ENCODE measurements around the gene HSD17B1. TPM values are rescaled to one million over a fixed set of nuclear protein-coding genes. Genes with fewer than 3 reads are reported as not detected.

HSD17B1 gene
- total RNA-seq, 1 experiment from 2014 or later = 18.1 TPM

DNA sequence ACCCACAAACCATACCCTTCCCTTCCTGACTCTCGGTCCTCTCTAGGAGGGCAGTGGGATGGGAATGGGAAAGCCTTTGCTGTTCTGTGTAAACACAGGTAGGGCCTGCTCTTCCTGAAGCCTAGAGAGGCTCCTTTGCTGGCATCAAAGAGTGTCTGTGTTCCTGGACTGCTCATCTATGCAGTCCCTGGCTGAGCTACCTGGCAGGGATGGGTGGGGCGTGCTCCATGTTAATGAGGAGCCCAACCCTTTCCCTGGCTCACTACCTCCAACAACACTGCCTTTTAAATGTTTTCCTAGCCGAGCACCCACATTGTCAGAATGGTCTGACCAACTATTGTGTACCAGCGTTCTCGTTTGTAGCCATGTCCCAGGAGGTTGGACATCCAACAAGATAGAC is 43.3 kb upstream of the HSD17B1 start:
- DNase-seq (ENCODE audit: unreplicated experiment) = no peak

DNA sequence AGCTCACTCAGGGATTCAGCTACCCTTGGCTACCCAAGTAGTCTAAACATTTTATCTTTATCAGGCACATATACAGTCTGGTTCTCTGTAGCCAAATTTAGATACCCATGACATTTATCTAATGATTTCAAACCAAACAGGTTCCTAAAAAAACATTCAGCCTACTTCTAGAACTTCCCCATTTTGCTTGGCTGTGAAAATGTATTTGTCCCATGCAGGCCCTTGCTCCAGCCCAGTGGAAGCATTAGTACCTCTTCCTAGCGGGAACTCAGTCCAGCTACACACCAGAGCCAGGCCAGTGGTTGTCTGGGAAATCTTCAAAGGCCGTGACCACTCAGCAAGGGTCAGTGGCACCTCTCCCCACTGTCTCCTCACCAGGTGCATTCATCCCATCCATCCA is 42.9 kb upstream of the HSD17B1 start:
- Mint-ChIP-seq H3K4me1 (ENCODE audit: insufficient read depth, unreplicated experiment) (no peaks in the 10 kb centered on the region), H3K9me3 (ENCODE audit: unreplicated experiment) (no peaks in the 10 kb centered on the region), H3K27ac (ENCODE audit: low read depth, unreplicated experiment) (no peak overlapping the region), H3K4me3 (ENCODE audit: unreplicated experiment) (no peak overlapping the region), H3K36me3 (ENCODE audit: insufficient read depth, unreplicated experiment) (peaks cover 29% of the 10 kb centered on the region), H3K27me3 (ENCODE audit: insufficient read depth, unreplicated experiment) (no peaks in the 10 kb centered on the region)
- CTCF ChIA-PET = interaction anchor here (0.6 kb wide), 1 partner anchor 355 kb away, joined by 4 read pairs; no protein-coding TSS in a partner anchor
- intact Hi-C loops (cut with micrococcal nuclease) = no loop called here
- TF ChIP-seq, protein P1, sequence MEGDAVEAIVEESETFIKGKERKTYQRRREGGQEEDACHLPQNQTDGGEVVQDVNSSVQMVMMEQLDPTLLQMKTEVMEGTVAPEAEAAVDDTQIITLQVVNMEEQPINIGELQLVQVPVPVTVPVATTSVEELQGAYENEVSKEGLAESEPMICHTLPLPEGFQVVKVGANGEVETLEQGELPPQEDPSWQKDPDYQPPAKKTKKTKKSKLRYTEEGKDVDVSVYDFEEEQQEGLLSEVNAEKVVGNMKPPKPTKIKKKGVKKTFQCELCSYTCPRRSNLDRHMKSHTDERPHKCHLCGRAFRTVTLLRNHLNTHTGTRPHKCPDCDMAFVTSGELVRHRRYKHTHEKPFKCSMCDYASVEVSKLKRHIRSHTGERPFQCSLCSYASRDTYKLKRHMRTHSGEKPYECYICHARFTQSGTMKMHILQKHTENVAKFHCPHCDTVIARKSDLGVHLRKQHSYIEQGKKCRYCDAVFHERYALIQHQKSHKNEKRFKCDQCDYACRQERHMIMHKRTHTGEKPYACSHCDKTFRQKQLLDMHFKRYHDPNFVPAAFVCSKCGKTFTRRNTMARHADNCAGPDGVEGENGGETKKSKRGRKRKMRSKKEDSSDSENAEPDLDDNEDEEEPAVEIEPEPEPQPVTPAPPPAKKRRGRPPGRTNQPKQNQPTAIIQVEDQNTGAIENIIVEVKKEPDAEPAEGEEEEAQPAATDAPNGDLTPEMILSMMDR (IDR thresholded peaks at IDR 0.05; ENCODE audit: unreplicated experiment) = no peak
- POLR2A ChIA-PET = interaction anchor here (1.8 kb wide), 1 partner anchor 81 kb away, joined by 5 read pairs; no protein-coding TSS in a partner anchor
- BruUV-seq (replicated peaks) = no TSS peak
- no peak for DNase-seq (ENCODE audit: unreplicated experiment)

More for the DNA sequence above, 43.3 kb upstream of the HSD17B1 start:
- intact Hi-C loops (cut with micrococcal nuclease) = no loop called here
- H3K36me3 Mint-ChIP-seq (ENCODE audit: insufficient read depth, unreplicated experiment) = peaks cover 31% of the 10 kb centered on the region
- no peaks in the 10 kb centered on the region for H3K27me3 Mint-ChIP-seq (ENCODE audit: insufficient read depth, unreplicated experiment)
- no peaks in the 10 kb centered on the region for H3K9me3 Mint-ChIP-seq (ENCODE audit: unreplicated experiment)
- POLR2A ChIA-PET = interaction anchor here (1.8 kb wide), 1 partner anchor 81 kb away, joined by 5 read pairs; no protein-coding TSS in a partner anchor
- H3K4me1 Mint-ChIP-seq (ENCODE audit: insufficient read depth, unreplicated experiment) = no peaks in the 10 kb centered on the region
- no TSS peak for BruUV-seq (replicated peaks)
- TF ChIP-seq, protein P1 (IDR thresholded peaks at IDR 0.05; ENCODE audit: unreplicated experiment) = no peak
- no peak overlapping the region for H3K27ac Mint-ChIP-seq (ENCODE audit: low read depth, unreplicated experiment)
- CTCF ChIA-PET = interaction anchor here (0.7 to 1.6 kb wide), 2 partner anchors 8 to 14 kb away, joined by 3 to 8 read pairs; no protein-coding TSS in a partner anchor
- no peak overlapping the region for H3K4me3 Mint-ChIP-seq (ENCODE audit: unreplicated experiment)

DNA sequence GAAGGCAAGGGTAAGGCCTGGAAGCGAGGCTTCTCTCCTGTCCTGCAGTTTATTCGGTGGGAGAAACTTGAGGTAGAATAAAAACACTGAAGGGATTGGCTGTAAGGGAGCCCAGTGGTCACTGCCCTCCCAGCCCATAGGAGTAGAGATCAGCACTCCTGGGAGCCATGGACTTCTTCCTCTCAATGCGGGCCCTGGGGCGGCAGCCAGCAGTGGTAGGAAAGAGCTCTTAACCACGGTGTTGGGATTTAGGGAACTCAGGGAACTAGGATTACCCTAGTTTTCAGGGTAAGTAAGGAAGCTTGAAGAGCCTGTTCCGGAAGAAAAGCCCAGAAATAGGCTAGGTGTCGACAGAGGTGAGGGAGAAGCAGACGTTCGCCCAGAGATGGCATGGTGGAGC is 40.5 kb upstream of the HSD17B1 start:
- POLR2A ChIA-PET = interaction anchor here (1.2 kb wide), 1 partner anchor 12 kb away, joined by 4 read pairs; no protein-coding TSS in a partner anchor
- BruUV-seq (replicated peaks) = no TSS peak
- peak overlapping the region; percentile 46 for H3K27ac Mint-ChIP-seq (ENCODE audit: low read depth, unreplicated experiment)

DNA sequence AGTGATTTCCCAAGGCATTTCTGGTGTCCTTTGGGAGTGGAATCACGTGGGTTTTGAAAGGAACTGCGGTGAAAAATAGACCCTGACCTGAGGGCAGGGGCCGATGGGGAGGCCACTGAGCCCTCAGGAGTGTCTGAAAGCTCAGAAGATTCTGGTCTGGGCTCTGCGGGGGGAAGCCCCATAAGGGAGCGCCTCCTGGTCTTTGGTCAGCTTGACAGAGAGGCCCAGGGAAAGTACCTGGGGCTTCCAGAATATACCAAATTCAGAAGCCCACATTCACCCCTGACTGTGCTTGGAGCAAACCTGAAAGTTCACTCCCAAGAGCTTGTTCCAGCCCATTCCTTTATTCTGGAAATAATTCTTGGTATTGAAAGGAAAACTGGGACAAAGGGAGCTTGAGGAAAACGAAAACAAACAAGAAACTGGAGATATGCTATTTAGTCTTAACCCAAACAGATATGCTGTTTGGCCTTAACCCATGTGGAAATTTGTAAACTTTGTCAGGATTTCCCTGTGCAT is 39.9 kb upstream of the HSD17B1 start:
- no TSS peak for BruUV-seq (replicated peaks)
- Mint-ChIP-seq H3K4me3 (ENCODE audit: unreplicated experiment) (no peak overlapping the region), H3K36me3 (ENCODE audit: insufficient read depth, unreplicated experiment) (peaks cover 21% of the 10 kb centered on the region), H3K27me3 (ENCODE audit: insufficient read depth, unreplicated experiment) (no peaks in the 10 kb centered on the region), H3K27ac (ENCODE audit: low read depth, unreplicated experiment) (no peak overlapping the region), H3K4me1 (ENCODE audit: insufficient read depth, unreplicated experiment) (peaks cover 5% of the 10 kb centered on the region), H3K9me3 (ENCODE audit: unreplicated experiment) (no peaks in the 10 kb centered on the region)
- ChIA-PET CTCF (interaction anchor here (0.9 kb wide), 1 partner anchor 190 kb away, joined by 3 read pairs; no protein-coding TSS in a partner anchor), POLR2A (interaction anchor here (1.2 kb wide), 1 partner anchor 12 kb away, joined by 4 read pairs; no protein-coding TSS in a partner anchor)
- TF ChIP-seq, protein P1 (IDR thresholded peaks at IDR 0.05; ENCODE audit: unreplicated experiment) = no peak
- intact Hi-C loops (cut with micrococcal nuclease) = no loop called here
- no peak for DNase-seq (ENCODE audit: unreplicated experiment)

More for the DNA sequence above, 40.5 kb upstream of the HSD17B1 start:
- H3K9me3 Mint-ChIP-seq (ENCODE audit: unreplicated experiment) = no peaks in the 10 kb centered on the region
- CTCF ChIA-PET = interaction anchor here (0.9 to 1.0 kb wide), 2 partner anchors 106 to 190 kb away, joined by 3 read pairs; no protein-coding TSS in a partner anchor
- TF ChIP-seq, protein P1 (IDR thresholded peaks at IDR 0.05; ENCODE audit: unreplicated experiment) = no peak
- no peak overlapping the region for H3K4me3 Mint-ChIP-seq (ENCODE audit: unreplicated experiment)
- no peaks in the 10 kb centered on the region for H3K27me3 Mint-ChIP-seq (ENCODE audit: insufficient read depth, unreplicated experiment)
- peaks cover 23% of the 10 kb centered on the region for H3K36me3 Mint-ChIP-seq (ENCODE audit: insufficient read depth, unreplicated experiment)
- intact Hi-C loops (cut with micrococcal nuclease) = no loop called here
- no peak for DNase-seq (ENCODE audit: unreplicated experiment)
- H3K4me1 Mint-ChIP-seq (ENCODE audit: insufficient read depth, unreplicated experiment) = no peaks in the 10 kb centered on the region

Measured in MCF 10A (cell line).